GM23338 (cell line): ENCODE data around the gene RNF220. TPM values are rescaled to one million over a fixed set of nuclear protein-coding genes. Genes with fewer than 3 reads are reported as not detected.

ENCODE experiments used
- ATAC-seq: fragments of 200-7000 bp; cut with Tn5 transposase; 3 replicates; pipeline ENCODE4 v1.9.1; 2020
- DNase-seq: peaks from one replicate; pipeline ENCODE4 v3.0.0-alpha.2; 2015; ENCODE audit warnings: low spot score
- H2AFZ ChIP-seq: fragments of 200-600 bp; sonication (generic); 2 replicates; pipeline ENCODE4 v1.8.0; 2016; ENCODE audit warnings: antibody characterized with exemption, mild to moderate bottlenecking, moderate library complexity
- H3F3A ChIP-seq: fragments of 200-600 bp; sonication (generic); replicated peaks from 2 replicates; pipeline ENCODE4 v1.8.0; 2017; ENCODE audit warnings: antibody characterized with exemption, mixed run types, low read depth
- H3K27ac ChIP-seq: fragments of 200-600 bp; sonication (generic); 2 replicates; pipeline ENCODE4 v1.6.1; 2016; ENCODE audit warnings: low read depth
- H3K27me3 ChIP-seq: fragments of 200-600 bp; sonication (generic); 2 replicates; pipeline ENCODE4 v1.8.0; 2016; ENCODE audit warnings: mild to moderate bottlenecking, mixed run types, moderate library complexity; ENCODE audit not compliant: insufficient read depth
- H3K36me3 ChIP-seq: fragments of 200-600 bp; sonication (generic); 2 replicates; pipeline ENCODE4 v1.8.0; 2016; ENCODE audit warnings: mild to moderate bottlenecking; ENCODE audit not compliant: insufficient read depth
- H3K4me1 ChIP-seq: fragments of 200-600 bp; sonication (generic); 2 replicates; pipeline ENCODE4 v1.8.0; 2016; ENCODE audit warnings: mild to moderate bottlenecking, moderate library complexity; ENCODE audit not compliant: insufficient read depth
- H3K4me2 ChIP-seq: fragments of 200-600 bp; sonication (generic); 2 replicates; pipeline ENCODE4 v1.7.1; 2017; ENCODE audit warnings: mixed run types
- H3K4me3 ChIP-seq: fragments of 200-600 bp; sonication (generic); 2 replicates; pipeline ENCODE4 v1.6.1; 2016; ENCODE audit warnings: mixed run types
- H3K79me2 ChIP-seq: fragments of 200-600 bp; sonication (generic); replicated peaks from 2 replicates; pipeline ENCODE4 v1.8.0; 2017; ENCODE audit warnings: mild to moderate bottlenecking; ENCODE audit not compliant: insufficient read depth
- H3K9me2 ChIP-seq: fragments of 200-600 bp; sonication (generic); 2 replicates; pipeline ENCODE4 v1.8.0; 2017; ENCODE audit not compliant: insufficient read depth
- H4K20me1 ChIP-seq: fragments of 200-600 bp; sonication (generic); replicated peaks from 2 replicates; pipeline ENCODE4 v1.8.0; 2017; ENCODE audit warnings: mild to moderate bottlenecking; ENCODE audit not compliant: insufficient read depth
- H3K27ac Mint-ChIP-seq: 2 replicates; pipeline ENCODE4 v1.8.0; 2020; ENCODE audit warnings: inconsistent platforms, mild to moderate bottlenecking, moderate library complexity, mixed read lengths
- H3K27me3 Mint-ChIP-seq: 3 replicates; pipeline ENCODE4 v1.8.0; 2022; ENCODE audit warnings: low read depth, mild to moderate bottlenecking, moderate library complexity, mixed read lengths, inconsistent platforms; ENCODE audit not compliant: insufficient read depth, poor library complexity
- H3K36me3 Mint-ChIP-seq: 3 replicates; pipeline ENCODE4 v1.8.0; 2021; ENCODE audit warnings: low read depth, mild to moderate bottlenecking, inconsistent platforms, moderate library complexity, mixed read lengths
- H3K4me1 Mint-ChIP-seq: 3 replicates; pipeline ENCODE4 v1.8.0; 2020; ENCODE audit warnings: mild to moderate bottlenecking, inconsistent platforms, mixed read lengths
- H3K4me3 Mint-ChIP-seq: 3 replicates; pipeline ENCODE4 v1.8.0; 2021; ENCODE audit warnings: moderate library complexity, mild to moderate bottlenecking, inconsistent platforms, mixed read lengths
- H3K9me3 Mint-ChIP-seq: 3 replicates; pipeline ENCODE4 v1.8.0; 2020; ENCODE audit warnings: moderate library complexity, mild to moderate bottlenecking, inconsistent platforms, mixed read lengths
- CREB1 ChIP-seq: fragments of 250-450 bp; sonication (Bioruptor Pico); IDR thresholded peaks from 2 replicates; pipeline ENCODE4 v1.5.0; 2020; ENCODE audit warnings: low read depth, mild to moderate bottlenecking, moderate library complexity
- ETS1 ChIP-seq: IDR thresholded peaks from 2 replicates; pipeline ENCODE4 v1.6.1; 2016; ENCODE audit warnings: antibody characterized with exemption
- EZH2 ChIP-seq: fragments of 200-600 bp; sonication (generic); IDR thresholded peaks from one replicate; pipeline ENCODE4 v1.8.0; 2017; ENCODE audit warnings: antibody characterized with exemption, mild to moderate bottlenecking, low read depth; ENCODE audit not compliant: unreplicated experiment
- EZH2phosphoT487 ChIP-seq: fragments of 200-600 bp; sonication (generic); IDR thresholded peaks from one replicate; pipeline ENCODE4 v1.8.1; 2018; ENCODE audit warnings: antibody characterized with exemption; ENCODE audit not compliant: unreplicated experiment
- JUNB ChIP-seq: IDR thresholded peaks from one replicate; pipeline ENCODE4 v1.6.1; 2016; ENCODE audit warnings: antibody characterized with exemption; ENCODE audit not compliant: unreplicated experiment
- NANOG ChIP-seq: IDR thresholded peaks from 2 replicates; pipeline ENCODE4 v1.6.1; 2016; ENCODE audit warnings: antibody characterized with exemption, borderline replicate concordance
- POLR2AphosphoS5 ChIP-seq: IDR thresholded peaks from 2 replicates; pipeline ENCODE4 v1.6.1; 2016; ENCODE audit warnings: antibody characterized with exemption, low read depth
- STAT1 ChIP-seq: IDR thresholded peaks from one replicate; pipeline ENCODE4 v1.6.1; 2016; ENCODE audit warnings: antibody characterized with exemption; ENCODE audit not compliant: unreplicated experiment
- ZNF114 ChIP-seq: fragments of 250-450 bp; sonication (Bioruptor Pico); IDR thresholded peaks from 2 replicates; pipeline ENCODE4 v1.5.0; 2020; ENCODE audit warnings: mild to moderate bottlenecking, moderate library complexity
- ZNF331 ChIP-seq: fragments of 250-450 bp; sonication (Bioruptor Pico); IDR thresholded peaks from 2 replicates; pipeline ENCODE4 v1.5.0; 2020; ENCODE audit warnings: low read depth, mild to moderate bottlenecking, moderate library complexity
- polyA plus RNA-seq: library from polyadenylated mRNA; unstranded; fragments of >200 nt; fragmentation: Nextera tagmentation; extraction: Ambion mirVana; gene quantifications from 2 replicates; pipeline ENCODE4 v1.2.1, GENCODE V29; 2016
- total RNA-seq: library from RNA; depleted of rRNA; stranded (reverse); fragments of >200 nt; shearing (Covaris generic); gene quantifications from 2 replicates; pipeline ENCODE4 v1.2.3, GENCODE V29; 2014
- TF ChIP-seq, protein P1 (sequence below): fragments of 250-450 bp; sonication (Bioruptor Pico); IDR thresholded peaks from 2 replicates; pipeline ENCODE4 v1.5.0; 2020; ENCODE audit warnings: mild to moderate bottlenecking, moderate library complexity
- TF ChIP-seq, protein P2 (sequence below): IDR thresholded peaks from one replicate; pipeline ENCODE4 v1.6.1; 2018; ENCODE audit warnings: antibody characterized with exemption; ENCODE audit not compliant: unreplicated experiment
- TF ChIP-seq, protein P3 (sequence below), 2 experiments: fragments of 200-600 bp in 1 of 2; sonication (generic) in 1 of 2; conservative IDR thresholded peaks; 2 replicates each; pipeline versions ENCODE4 v1.5.1 to v1.6.1; 2016 to 2017; ENCODE audit warnings: antibody characterized with exemption in 2 of 2, low read depth in 2 of 2, mild to moderate bottlenecking in 2 of 2, moderate library complexity in 1 of 2

RNF220 gene
- total and polyA plus RNA-seq, 2 experiments from 2014 or later: 72.8 to 168 TPM

- no peak overlapping the region for H3K4me2 ChIP-seq
- H4K20me1 ChIP-seq: no peaks in the 10 kb centered on the region
- H3K4me3 ChIP-seq: no peak overlapping the region
- Mint-ChIP-seq H3K4me3 (no peak overlapping the region), H3K4me1 (peaks cover 37% of the 10 kb centered on the region), H3K36me3 (peaks cover 10% of the 10 kb centered on the region; the same call in 2 of the 3 replicates), H3K9me3 (no peaks in the 10 kb centered on the region; the same call in 2 of the 3 replicates), H3K27ac (no peak overlapping the region), H3K27me3 (peaks cover 11% of the 10 kb centered on the region)
- DNase-seq (no peak), ATAC-seq (no peak)
- H3K27ac ChIP-seq: no peak overlapping the region
- H3K79me2 ChIP-seq: peaks cover 12% of the 10 kb centered on the region
- no peak overlapping the region for H2AFZ ChIP-seq
- H3F3A ChIP-seq: peaks cover 14% of the 10 kb centered on the region; the same call in 1 of the 2 replicates
- H3K9me2 ChIP-seq: 0 out of 2 replicates have a peak, but pooled peaks cover 19% of the 10 kb centered on the region
- H3K27me3 ChIP-seq: no peaks in the 10 kb centered on the region
- peaks cover 31% of the 10 kb centered on the region for H3K4me1 ChIP-seq
- no peaks in the 10 kb centered on the region for H3K36me3 ChIP-seq
- no peak for TF ChIP-seq JUNB
- TF ChIP-seq, protein P1, sequence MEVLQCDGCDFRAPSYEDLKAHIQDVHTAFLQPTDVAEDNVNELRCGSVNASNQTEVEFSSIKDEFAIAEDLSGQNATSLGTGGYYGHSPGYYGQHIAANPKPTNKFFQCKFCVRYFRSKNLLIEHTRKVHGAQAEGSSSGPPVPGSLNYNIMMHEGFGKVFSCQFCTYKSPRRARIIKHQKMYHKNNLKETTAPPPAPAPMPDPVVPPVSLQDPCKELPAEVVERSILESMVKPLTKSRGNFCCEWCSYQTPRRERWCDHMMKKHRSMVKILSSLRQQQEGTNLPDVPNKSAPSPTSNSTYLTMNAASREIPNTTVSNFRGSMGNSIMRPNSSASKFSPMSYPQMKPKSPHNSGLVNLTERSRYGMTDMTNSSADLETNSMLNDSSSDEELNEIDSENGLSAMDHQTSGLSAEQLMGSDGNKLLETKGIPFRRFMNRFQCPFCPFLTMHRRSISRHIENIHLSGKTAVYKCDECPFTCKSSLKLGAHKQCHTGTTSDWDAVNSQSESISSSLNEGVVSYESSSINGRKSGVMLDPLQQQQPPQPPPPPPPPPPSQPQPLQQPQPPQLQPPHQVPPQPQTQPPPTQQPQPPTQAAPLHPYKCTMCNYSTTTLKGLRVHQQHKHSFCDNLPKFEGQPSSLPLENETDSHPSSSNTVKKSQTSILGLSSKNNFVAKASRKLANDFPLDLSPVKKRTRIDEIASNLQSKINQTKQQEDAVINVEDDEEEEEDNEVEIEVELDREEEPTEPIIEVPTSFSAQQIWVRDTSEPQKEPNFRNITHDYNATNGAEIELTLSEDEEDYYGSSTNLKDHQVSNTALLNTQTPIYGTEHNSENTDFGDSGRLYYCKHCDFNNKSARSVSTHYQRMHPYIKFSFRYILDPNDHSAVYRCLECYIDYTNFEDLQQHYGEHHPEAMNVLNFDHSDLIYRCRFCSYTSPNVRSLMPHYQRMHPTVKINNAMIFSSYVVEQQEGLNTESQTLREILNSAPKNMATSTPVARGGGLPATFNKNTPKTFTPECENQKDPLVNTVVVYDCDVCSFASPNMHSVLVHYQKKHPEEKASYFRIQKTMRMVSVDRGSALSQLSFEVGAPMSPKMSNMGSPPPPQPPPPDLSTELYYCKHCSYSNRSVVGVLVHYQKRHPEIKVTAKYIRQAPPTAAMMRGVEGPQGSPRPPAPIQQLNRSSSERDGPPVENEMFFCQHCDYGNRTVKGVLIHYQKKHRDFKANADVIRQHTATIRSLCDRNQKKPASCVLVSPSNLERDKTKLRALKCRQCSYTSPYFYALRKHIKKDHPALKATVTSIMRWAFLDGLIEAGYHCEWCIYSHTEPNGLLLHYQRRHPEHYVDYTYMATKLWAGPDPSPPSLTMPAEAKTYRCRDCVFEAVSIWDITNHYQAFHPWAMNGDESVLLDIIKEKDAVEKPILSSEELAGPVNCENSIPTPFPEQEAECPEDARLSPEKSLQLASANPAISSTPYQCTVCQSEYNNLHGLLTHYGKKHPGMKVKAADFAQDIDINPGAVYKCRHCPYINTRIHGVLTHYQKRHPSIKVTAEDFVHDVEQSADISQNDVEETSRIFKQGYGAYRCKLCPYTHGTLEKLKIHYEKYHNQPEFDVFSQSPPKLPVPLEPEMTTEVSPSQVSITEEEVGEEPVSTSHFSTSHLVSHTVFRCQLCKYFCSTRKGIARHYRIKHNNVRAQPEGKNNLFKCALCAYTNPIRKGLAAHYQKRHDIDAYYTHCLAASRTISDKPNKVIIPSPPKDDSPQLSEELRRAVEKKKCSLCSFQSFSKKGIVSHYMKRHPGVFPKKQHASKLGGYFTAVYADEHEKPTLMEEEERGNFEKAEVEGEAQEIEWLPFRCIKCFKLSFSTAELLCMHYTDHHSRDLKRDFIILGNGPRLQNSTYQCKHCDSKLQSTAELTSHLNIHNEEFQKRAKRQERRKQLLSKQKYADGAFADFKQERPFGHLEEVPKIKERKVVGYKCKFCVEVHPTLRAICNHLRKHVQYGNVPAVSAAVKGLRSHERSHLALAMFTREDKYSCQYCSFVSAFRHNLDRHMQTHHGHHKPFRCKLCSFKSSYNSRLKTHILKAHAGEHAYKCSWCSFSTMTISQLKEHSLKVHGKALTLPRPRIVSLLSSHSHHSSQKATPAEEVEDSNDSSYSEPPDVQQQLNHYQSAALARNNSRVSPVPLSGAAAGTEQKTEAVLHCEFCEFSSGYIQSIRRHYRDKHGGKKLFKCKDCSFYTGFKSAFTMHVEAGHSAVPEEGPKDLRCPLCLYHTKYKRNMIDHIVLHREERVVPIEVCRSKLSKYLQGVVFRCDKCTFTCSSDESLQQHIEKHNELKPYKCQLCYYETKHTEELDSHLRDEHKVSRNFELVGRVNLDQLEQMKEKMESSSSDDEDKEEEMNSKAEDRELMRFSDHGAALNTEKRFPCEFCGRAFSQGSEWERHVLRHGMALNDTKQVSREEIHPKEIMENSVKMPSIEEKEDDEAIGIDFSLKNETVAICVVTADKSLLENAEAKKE (CRISPR knock-in tag): no peak
- TF ChIP-seq STAT1: no peak
- TF ChIP-seq ETS1: no peak
- TF ChIP-seq POLR2AphosphoS5: no peak
- TF ChIP-seq, protein P2, sequence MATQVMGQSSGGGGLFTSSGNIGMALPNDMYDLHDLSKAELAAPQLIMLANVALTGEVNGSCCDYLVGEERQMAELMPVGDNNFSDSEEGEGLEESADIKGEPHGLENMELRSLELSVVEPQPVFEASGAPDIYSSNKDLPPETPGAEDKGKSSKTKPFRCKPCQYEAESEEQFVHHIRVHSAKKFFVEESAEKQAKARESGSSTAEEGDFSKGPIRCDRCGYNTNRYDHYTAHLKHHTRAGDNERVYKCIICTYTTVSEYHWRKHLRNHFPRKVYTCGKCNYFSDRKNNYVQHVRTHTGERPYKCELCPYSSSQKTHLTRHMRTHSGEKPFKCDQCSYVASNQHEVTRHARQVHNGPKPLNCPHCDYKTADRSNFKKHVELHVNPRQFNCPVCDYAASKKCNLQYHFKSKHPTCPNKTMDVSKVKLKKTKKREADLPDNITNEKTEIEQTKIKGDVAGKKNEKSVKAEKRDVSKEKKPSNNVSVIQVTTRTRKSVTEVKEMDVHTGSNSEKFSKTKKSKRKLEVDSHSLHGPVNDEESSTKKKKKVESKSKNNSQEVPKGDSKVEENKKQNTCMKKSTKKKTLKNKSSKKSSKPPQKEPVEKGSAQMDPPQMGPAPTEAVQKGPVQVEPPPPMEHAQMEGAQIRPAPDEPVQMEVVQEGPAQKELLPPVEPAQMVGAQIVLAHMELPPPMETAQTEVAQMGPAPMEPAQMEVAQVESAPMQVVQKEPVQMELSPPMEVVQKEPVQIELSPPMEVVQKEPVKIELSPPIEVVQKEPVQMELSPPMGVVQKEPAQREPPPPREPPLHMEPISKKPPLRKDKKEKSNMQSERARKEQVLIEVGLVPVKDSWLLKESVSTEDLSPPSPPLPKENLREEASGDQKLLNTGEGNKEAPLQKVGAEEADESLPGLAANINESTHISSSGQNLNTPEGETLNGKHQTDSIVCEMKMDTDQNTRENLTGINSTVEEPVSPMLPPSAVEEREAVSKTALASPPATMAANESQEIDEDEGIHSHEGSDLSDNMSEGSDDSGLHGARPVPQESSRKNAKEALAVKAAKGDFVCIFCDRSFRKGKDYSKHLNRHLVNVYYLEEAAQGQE: no peak
- TF ChIP-seq EZH2phosphoT487: no peak
- TF ChIP-seq EZH2: no peak
- TF ChIP-seq NANOG: no peak
- no peak for TF ChIP-seq ZNF331 (CRISPR knock-in tag)
- TF ChIP-seq, protein P3, sequence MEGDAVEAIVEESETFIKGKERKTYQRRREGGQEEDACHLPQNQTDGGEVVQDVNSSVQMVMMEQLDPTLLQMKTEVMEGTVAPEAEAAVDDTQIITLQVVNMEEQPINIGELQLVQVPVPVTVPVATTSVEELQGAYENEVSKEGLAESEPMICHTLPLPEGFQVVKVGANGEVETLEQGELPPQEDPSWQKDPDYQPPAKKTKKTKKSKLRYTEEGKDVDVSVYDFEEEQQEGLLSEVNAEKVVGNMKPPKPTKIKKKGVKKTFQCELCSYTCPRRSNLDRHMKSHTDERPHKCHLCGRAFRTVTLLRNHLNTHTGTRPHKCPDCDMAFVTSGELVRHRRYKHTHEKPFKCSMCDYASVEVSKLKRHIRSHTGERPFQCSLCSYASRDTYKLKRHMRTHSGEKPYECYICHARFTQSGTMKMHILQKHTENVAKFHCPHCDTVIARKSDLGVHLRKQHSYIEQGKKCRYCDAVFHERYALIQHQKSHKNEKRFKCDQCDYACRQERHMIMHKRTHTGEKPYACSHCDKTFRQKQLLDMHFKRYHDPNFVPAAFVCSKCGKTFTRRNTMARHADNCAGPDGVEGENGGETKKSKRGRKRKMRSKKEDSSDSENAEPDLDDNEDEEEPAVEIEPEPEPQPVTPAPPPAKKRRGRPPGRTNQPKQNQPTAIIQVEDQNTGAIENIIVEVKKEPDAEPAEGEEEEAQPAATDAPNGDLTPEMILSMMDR (conservative IDR thresholded peaks at IDR 0.05; ENCODE audit: low read depth in 2 of 2): no peak
- no peak for TF ChIP-seq ZNF114 (CRISPR knock-in tag)
- no peak for TF ChIP-seq CREB1
These were observed 142.8 kb downstream of the RNF220 start for GRCh38 chr1:44547837-44548236.
